GM06990 (cell line): ENCODE measurements around the gene GK2.

Experiments used
- DNase-seq: peaks from one replicate; pipeline ENCODE4 v3.0.0-alpha.2; 2011; ENCODE audit not compliant: insufficient read length; ENCODE audit errors: extremely low read depth
- H3K27me3 ChIP-seq: replicated peaks from 2 replicates; pipeline ENCODE4 v1.6.0; 2011; ENCODE audit warnings: low read length; ENCODE audit not compliant: control insufficient read depth, insufficient read depth
- H3K36me3 ChIP-seq: 2 replicates; pipeline ENCODE4 v1.5.1; 2011; ENCODE audit warnings: low read length; ENCODE audit not compliant: control insufficient read depth, insufficient read depth
- H3K4me3 ChIP-seq: replicated peaks from 2 replicates; pipeline ENCODE4 v1.5.1; 2011; ENCODE audit warnings: low read depth, mild to moderate bottlenecking, control low read depth, low read length
- CTCF ChIP-seq: IDR thresholded peaks from 2 replicates; pipeline ENCODE4 v1.5.1; 2011; ENCODE audit warnings: low read length, control low read depth, mild to moderate bottlenecking, inconsistent platforms; ENCODE audit not compliant: insufficient read depth, poor library complexity, severe bottlenecking

GK2 gene

GRCh38 chr4:79442422-79442821 lies 34.4 kb upstream of the GK2 start:
- H3K4me3 ChIP-seq, result no peak overlapping the region
- TF ChIP-seq CTCF, result no peak
- no peaks in the 10 kb centered on the region for H3K27me3 ChIP-seq
- no peaks in the 10 kb centered on the region for H3K36me3 ChIP-seq
- no peak for DNase-seq

- H3K36me3 ChIP-seq, result no peaks in the 10 kb centered on the region
- no peak for DNase-seq
- H3K27me3 ChIP-seq, result no peaks in the 10 kb centered on the region
- no peak for TF ChIP-seq CTCF
- H3K4me3 ChIP-seq, result no peak overlapping the region
These were observed 31.5 kb upstream of the GK2 start for GRCh38 chr4:79439489-79439888.

GRCh38 chr4:79431839-79432238 lies 23.8 kb upstream of the GK2 start:
- Histone ChIP-seq H3K27me3 (no peaks in the 10 kb centered on the region), H3K4me3 (no peak overlapping the region), H3K36me3 (no peaks in the 10 kb centered on the region)
- TF ChIP-seq CTCF, result no peak
- no peak for DNase-seq

GRCh38 chr4:79429113-79429903 lies 21.3 kb upstream of the GK2 start:
- no peaks in the 10 kb centered on the region for H3K36me3 ChIP-seq
- H3K27me3 ChIP-seq, result no peaks in the 10 kb centered on the region
- H3K4me3 ChIP-seq, result no peak overlapping the region
- TF ChIP-seq CTCF, result no peak
- no peak for DNase-seq

GRCh38 chr4:79426989-79427388 lies 19.0 kb upstream of the GK2 start:
- DNase-seq, result no peak
- no peak for TF ChIP-seq CTCF
- Histone ChIP-seq H3K36me3 (no peaks in the 10 kb centered on the region), H3K27me3 (no peaks in the 10 kb centered on the region), H3K4me3 (no peak overlapping the region)

- DNase-seq, result no peak
- H3K36me3 ChIP-seq, result no peaks in the 10 kb centered on the region
- no peak for TF ChIP-seq CTCF
- H3K4me3 ChIP-seq, result no peak overlapping the region
- no peaks in the 10 kb centered on the region for H3K27me3 ChIP-seq
These were observed 17.6 kb upstream of the GK2 start for GRCh38 chr4:79425586-79425985.
